Neural cell (in vitro differentiated cells): ENCODE measurements around the gene L1CAM.

Source experiments
- CTCF ChIP-seq: fragments of 450-650 bp; IDR thresholded peaks from 2 replicates; pipeline ENCODE4 v1.5.1; 2014; ENCODE audit warnings: antibody characterized with exemption, mild to moderate bottlenecking, moderate library complexity; ENCODE audit not compliant: poor library complexity, severe bottlenecking
- EP300 ChIP-seq: fragments of 450-650 bp; conservative IDR thresholded peaks from 2 replicates; pipeline ENCODE4 v1.6.1; 2014; ENCODE audit warnings: antibody characterized with exemption, mild to moderate bottlenecking, moderate library complexity; ENCODE audit not compliant: poor library complexity, severe bottlenecking
- EZH2 ChIP-seq: fragments of 200-600, 300-800 bp; shearing (Covaris generic), sonication (generic); IDR thresholded peaks from 2 replicates; pipeline ENCODE4 v1.6.1; 2014; ENCODE audit warnings: antibody characterized with exemption, low read length, borderline replicate concordance, mild to moderate bottlenecking; ENCODE audit not compliant: insufficient read depth, poor library complexity, severe bottlenecking
- MXI1 ChIP-seq: fragments of 450-650 bp; conservative IDR thresholded peaks from 2 replicates; pipeline ENCODE4 v1.6.1; 2014; ENCODE audit warnings: antibody characterized with exemption, mild to moderate bottlenecking; ENCODE audit not compliant: poor library complexity, severe bottlenecking

- TF ChIP-seq CTCF, result no peak
- peak; percentile 22 for TF ChIP-seq EP300
- TF ChIP-seq MXI1, result peak; percentile 21
- no peak for TF ChIP-seq EZH2
Observed at GRCh38 chrX:153818571-153819383, 67.2 kb downstream of the L1CAM start.
